Activated T-helper 2 cell treated with anti-CD3 and anti-CD28 coated beads, Interferon-gamma antibody, Interleukin-2, Interleukin-4, amounts not matched to agents 10 μg/mL and 5 μg/mL and 100 μg/mL, durations not matched to agents 14 hours and 24 hours and 36 hours (primary cell): ENCODE data around the gene MAP3K2. TPM values are rescaled to one million over a fixed set of nuclear protein-coding genes. Genes with fewer than 3 reads are reported as not detected.
"Not testable (repeated sequence)": the region's sequence is repeated elsewhere in the genome, so short reads cannot be mapped to it uniquely, and the experiment has no call there.

ENCODE experiments used
- DNase-seq: peaks from one replicate; pipeline ENCODE4 v3.0.0; 2021; ENCODE audit warnings: low spot score
- H3K27ac Mint-ChIP-seq: one replicate; pipeline ENCODE4 v1.8.0; 2021; ENCODE audit warnings: mixed read lengths
- H3K27me3 Mint-ChIP-seq: one replicate; pipeline ENCODE4 v1.8.0; 2021; ENCODE audit warnings: low read depth, mixed read lengths
- H3K36me3 Mint-ChIP-seq: one replicate; pipeline ENCODE4 v1.8.0; 2021; ENCODE audit warnings: low read depth, mixed read lengths
- H3K4me1 Mint-ChIP-seq: one replicate; pipeline ENCODE4 v1.8.0; 2021; ENCODE audit warnings: low read depth, mixed read lengths
- H3K4me3 Mint-ChIP-seq: one replicate; pipeline ENCODE4 v1.8.0; 2021; ENCODE audit warnings: low read depth, mild to moderate bottlenecking, moderate library complexity, mixed read lengths
- H3K9me3 Mint-ChIP-seq: one replicate; pipeline ENCODE4 v1.8.0; 2021; ENCODE audit warnings: mixed read lengths
- intact Hi-C: fragments of 100-400 bp; cut with micrococcal nuclease; formaldehyde crosslinking; loops from one replicate; pipeline ENCODE4 v1.15.1; 2023
- total RNA-seq: library from RNA; stranded (reverse); gene quantifications from 2 replicates; pipeline ENCODE4 v1.2.3, GENCODE V29; 2022

Gene MAP3K2
- total RNA-seq, 1 donor from 2014 or later = 51.3 TPM

GRCh38 chr2:127358971-127359370 lies 28.8 kb downstream of the MAP3K2 start:
- intact Hi-C loops = no loop called here
- H3K4me1 Mint-ChIP-seq = peaks cover 44% of the 10 kb centered on the region

GRCh38 chr2:127358044-127358443 lies 29.7 kb downstream of the MAP3K2 start:
- H3K4me1 Mint-ChIP-seq = peaks cover 40% of the 10 kb centered on the region
- no peak for DNase-seq
- peaks cover 4% of the 10 kb centered on the region for H3K36me3 Mint-ChIP-seq
- no peaks in the 10 kb centered on the region for H3K27me3 Mint-ChIP-seq
- H3K27ac Mint-ChIP-seq = no peak overlapping the region
- intact Hi-C loops = no loop called here
- H3K4me3 Mint-ChIP-seq = no peak overlapping the region
- no peaks in the 10 kb centered on the region for H3K9me3 Mint-ChIP-seq

More at GRCh38 chr2:127358971-127359370, 28.8 kb downstream of the MAP3K2 start:
- H3K4me3 Mint-ChIP-seq = no peak overlapping the region
- no peak overlapping the region for H3K27ac Mint-ChIP-seq
- no peaks in the 10 kb centered on the region for H3K27me3 Mint-ChIP-seq
- no peak for DNase-seq
- peaks cover 4% of the 10 kb centered on the region for H3K36me3 Mint-ChIP-seq
- H3K9me3 Mint-ChIP-seq = no peaks in the 10 kb centered on the region

- no peak overlapping the region for H3K27ac Mint-ChIP-seq
- no peaks in the 10 kb centered on the region for H3K27me3 Mint-ChIP-seq
- peaks cover 38% of the 10 kb centered on the region for H3K4me1 Mint-ChIP-seq
- no peaks in the 10 kb centered on the region for H3K9me3 Mint-ChIP-seq
- intact Hi-C loops = no loop called here
- H3K36me3 Mint-ChIP-seq = peaks cover 4% of the 10 kb centered on the region
- no peak overlapping the region for H3K4me3 Mint-ChIP-seq
- no peak for DNase-seq
These were observed 30.2 kb downstream of the MAP3K2 start for GRCh38 chr2:127357591-127357990.

GRCh38 chr2:127356531-127356930 lies 31.2 kb downstream of the MAP3K2 start:
- H3K27me3 Mint-ChIP-seq = no peaks in the 10 kb centered on the region
- no peak overlapping the region for H3K27ac Mint-ChIP-seq
- intact Hi-C loops = no loop called here
- no peak overlapping the region for H3K4me3 Mint-ChIP-seq
- peaks cover 33% of the 10 kb centered on the region for H3K4me1 Mint-ChIP-seq
- DNase-seq = no peak
- H3K36me3 Mint-ChIP-seq = peaks cover 8% of the 10 kb centered on the region
- H3K9me3 Mint-ChIP-seq = no peaks in the 10 kb centered on the region

GRCh38 chr2:127355407-127356008 lies 32.3 kb downstream of the MAP3K2 start:
- peaks cover 33% of the 10 kb centered on the region for H3K4me1 Mint-ChIP-seq
- peaks cover 8% of the 10 kb centered on the region for H3K36me3 Mint-ChIP-seq
- no peak overlapping the region for H3K4me3 Mint-ChIP-seq
- intact Hi-C loops = loop anchor here (2.0 kb wide), 2 partner anchors 55 to 123 kb away; no protein-coding TSS in a partner anchor
- no peaks in the 10 kb centered on the region for H3K27me3 Mint-ChIP-seq
- no peak for DNase-seq
- no peak overlapping the region for H3K27ac Mint-ChIP-seq
- no peaks in the 10 kb centered on the region for H3K9me3 Mint-ChIP-seq

- not testable (repeated sequence) for H3K9me3 Mint-ChIP-seq, H3K27ac Mint-ChIP-seq, H3K4me3 Mint-ChIP-seq, H3K36me3 Mint-ChIP-seq, DNase-seq, H3K27me3 Mint-ChIP-seq
- peaks cover 27% of the 10 kb centered on the region for H3K4me1 Mint-ChIP-seq
- intact Hi-C loops = loop anchor here (2.0 kb wide), 2 partner anchors 57 to 125 kb away; no protein-coding TSS in a partner anchor
These were observed 33.7 kb downstream of the MAP3K2 start for GRCh38 chr2:127353873-127354676.

- H3K9me3 Mint-ChIP-seq, DNase-seq, H3K4me3 Mint-ChIP-seq, H3K36me3 Mint-ChIP-seq, H3K27me3 Mint-ChIP-seq, intact Hi-C loops, H3K27ac Mint-ChIP-seq: not testable (repeated sequence)
- peaks cover 29% of the 10 kb centered on the region for H3K4me1 Mint-ChIP-seq
These were observed 34.6 kb downstream of the MAP3K2 start for GRCh38 chr2:127353223-127353622.

GRCh38 chr2:127351603-127352002 lies 36.2 kb downstream of the MAP3K2 start:
- Mint-ChIP-seq H3K27me3 (no peaks in the 10 kb centered on the region), H3K4me3 (no peak overlapping the region), H3K27ac (no peak overlapping the region), H3K4me1 (peaks cover 27% of the 10 kb centered on the region), H3K36me3 (peaks cover 8% of the 10 kb centered on the region), H3K9me3 (no peaks in the 10 kb centered on the region)
- DNase-seq = no peak
- intact Hi-C loops = no loop called here

- no peak overlapping the region for H3K4me3 Mint-ChIP-seq
- H3K9me3 Mint-ChIP-seq = no peaks in the 10 kb centered on the region
- H3K27ac Mint-ChIP-seq = no peak overlapping the region
- peaks cover 21% of the 10 kb centered on the region for H3K4me1 Mint-ChIP-seq
- H3K27me3 Mint-ChIP-seq = no peaks in the 10 kb centered on the region
- DNase-seq = no peak
- intact Hi-C loops = loop anchor here (5.0 kb wide), 1 partner anchor 39 kb away; the partner anchor contains the start of gene MAP3K2
- peaks cover 13% of the 10 kb centered on the region for H3K36me3 Mint-ChIP-seq
These were observed 39.3 kb downstream of the MAP3K2 start for GRCh38 chr2:127348426-127349000.

- intact Hi-C loops = loop anchor here (5.0 kb wide), 1 partner anchor 39 kb away; the partner anchor contains the start of gene MAP3K2
- no peak for DNase-seq
- Mint-ChIP-seq H3K27me3 (no peaks in the 10 kb centered on the region), H3K36me3 (peaks cover 13% of the 10 kb centered on the region), H3K4me1 (peaks cover 21% of the 10 kb centered on the region), H3K4me3 (no peak overlapping the region), H3K27ac (no peak overlapping the region), H3K9me3 (no peaks in the 10 kb centered on the region)
These were observed 39.9 kb downstream of the MAP3K2 start for GRCh38 chr2:127347734-127348392.

- Mint-ChIP-seq H3K4me3 (no peak overlapping the region), H3K27me3 (no peaks in the 10 kb centered on the region), H3K4me1 (peaks cover 21% of the 10 kb centered on the region), H3K9me3 (no peaks in the 10 kb centered on the region), H3K27ac (no peak overlapping the region), H3K36me3 (peaks cover 17% of the 10 kb centered on the region)
- intact Hi-C loops = loop anchor here (5.0 kb wide), 1 partner anchor 40 kb away; the partner anchor contains the start of gene MAP3K2
- no peak for DNase-seq
These were observed 40.8 kb downstream of the MAP3K2 start for GRCh38 chr2:127347015-127347414.

- H3K9me3 Mint-ChIP-seq = no peaks in the 10 kb centered on the region
- H3K27ac Mint-ChIP-seq = no peak overlapping the region
- H3K27me3 Mint-ChIP-seq = no peaks in the 10 kb centered on the region
- peaks cover 22% of the 10 kb centered on the region for H3K36me3 Mint-ChIP-seq
- H3K4me3 Mint-ChIP-seq = no peak overlapping the region
- DNase-seq = no peak
- H3K4me1 Mint-ChIP-seq = peaks cover 18% of the 10 kb centered on the region
- intact Hi-C loops = no loop called here
These were observed 44.5 kb downstream of the MAP3K2 start for GRCh38 chr2:127343277-127343676.
